Neural cell (in vitro differentiated cells): Measurements from ENCODE around the gene PLSCR2. TPM values are rescaled to one million over a fixed set of nuclear protein-coding genes. Genes with fewer than 3 reads are reported as not detected.

Experiments used
- H2AFZ ChIP-seq: fragments of 200-600, 300-800 bp; sonication (generic), shearing (Covaris generic); 2 replicates; pipeline ENCODE4 v1.6.0; 2014; ENCODE audit warnings: low read depth, mild to moderate bottlenecking, antibody characterized with exemption, low read length, moderate library complexity
- H3F3A ChIP-seq: fragments of 200-600 bp; shearing (Covaris generic); 2 replicates; pipeline ENCODE4 v1.6.1; 2016; ENCODE audit warnings: mild to moderate bottlenecking, moderate library complexity, mixed read lengths, antibody characterized with exemption, low read length; ENCODE audit not compliant: insufficient read depth, poor library complexity, severe bottlenecking
- H3K27ac ChIP-seq: fragments of 200-600, 300-800 bp; sonication (generic), shearing (Covaris generic); 2 replicates; pipeline ENCODE4 v1.5.1; 2014; ENCODE audit warnings: mild to moderate bottlenecking, low read length, moderate library complexity
- H3K27me3 ChIP-seq: fragments of 300-800, 200-600 bp; sonication (generic), shearing (Covaris generic); 2 replicates; pipeline ENCODE4 v1.6.0; 2014; ENCODE audit warnings: mild to moderate bottlenecking, low read depth, low read length, moderate library complexity; ENCODE audit not compliant: insufficient read depth
- H3K36me3 ChIP-seq: fragments of 300-800, 200-600 bp; sonication (generic), shearing (Covaris generic); 2 replicates; pipeline ENCODE4 v1.5.1; 2014; ENCODE audit warnings: mild to moderate bottlenecking, antibody characterized with exemption, low read length, moderate library complexity; ENCODE audit not compliant: insufficient read depth
- H3K4me2 ChIP-seq: fragments of 300-800, 200-600 bp; sonication (generic), shearing (Covaris generic); 2 replicates; pipeline ENCODE4 v1.6.0; 2014; ENCODE audit warnings: mild to moderate bottlenecking, low read length
- H3K4me3 ChIP-seq: fragments of 300-800, 200-600 bp; sonication (generic), shearing (Covaris generic); 2 replicates; pipeline ENCODE4 v1.5.1; 2014; ENCODE audit warnings: mild to moderate bottlenecking, low read length, moderate library complexity
- H3K79me2 ChIP-seq: fragments of 200-600 bp; shearing (Covaris generic); replicated peaks from 2 replicates; pipeline ENCODE4 v1.6.0; 2014; ENCODE audit warnings: mild to moderate bottlenecking, low read length, moderate library complexity; ENCODE audit not compliant: insufficient read depth
- H3K9ac ChIP-seq: fragments of 300-800, 200-600 bp; sonication (generic), shearing (Covaris generic); 2 replicates; pipeline ENCODE4 v1.6.1; 2016; ENCODE audit warnings: mild to moderate bottlenecking, low read length, mixed read lengths
- H3K9me2 ChIP-seq: fragments of 200-600 bp; shearing (Covaris generic); 2 replicates; pipeline ENCODE4 v1.6.1; 2016; ENCODE audit warnings: mild to moderate bottlenecking, low read length, mixed read lengths; ENCODE audit not compliant: insufficient read depth
- H3K9me3 ChIP-seq: fragments of 200-600, 300-800 bp; sonication (generic), shearing (Covaris generic); 2 replicates; pipeline ENCODE4 v1.6.1; 2016; ENCODE audit warnings: mild to moderate bottlenecking, mixed run types, low read length, moderate library complexity, mixed read lengths
- H4K20me1 ChIP-seq: fragments of 200-600 bp; shearing (Covaris generic); 2 replicates; pipeline ENCODE4 v1.6.1; 2016; ENCODE audit warnings: mild to moderate bottlenecking, mixed run types; ENCODE audit not compliant: insufficient read depth
- EP300 ChIP-seq: fragments of 450-650 bp; conservative IDR thresholded peaks from 2 replicates; pipeline ENCODE4 v1.6.1; 2014; ENCODE audit warnings: antibody characterized with exemption, mild to moderate bottlenecking, moderate library complexity; ENCODE audit not compliant: poor library complexity, severe bottlenecking
- EZH2 ChIP-seq: fragments of 200-600, 300-800 bp; shearing (Covaris generic), sonication (generic); IDR thresholded peaks from 2 replicates; pipeline ENCODE4 v1.6.1; 2014; ENCODE audit warnings: antibody characterized with exemption, low read length, borderline replicate concordance, mild to moderate bottlenecking; ENCODE audit not compliant: insufficient read depth, poor library complexity, severe bottlenecking
- MXI1 ChIP-seq: fragments of 450-650 bp; conservative IDR thresholded peaks from 2 replicates; pipeline ENCODE4 v1.6.1; 2014; ENCODE audit warnings: antibody characterized with exemption, mild to moderate bottlenecking; ENCODE audit not compliant: poor library complexity, severe bottlenecking
- POLR2AphosphoS5 ChIP-seq: IDR thresholded peaks from 2 replicates; pipeline ENCODE4 v1.6.1; 2012
- RAD21 ChIP-seq: fragments of 450-650 bp; conservative IDR thresholded peaks from 2 replicates; pipeline ENCODE4 v1.6.1; 2014; ENCODE audit warnings: antibody characterized with exemption, mild to moderate bottlenecking, moderate library complexity
- SMC3 ChIP-seq: fragments of 450-650 bp; conservative IDR thresholded peaks from 2 replicates; pipeline ENCODE4 v1.6.1; 2014; ENCODE audit warnings: antibody characterized with exemption, mild to moderate bottlenecking, moderate library complexity; ENCODE audit not compliant: poor library complexity
- TAF1 ChIP-seq: IDR thresholded peaks from 2 replicates; pipeline ENCODE4 v1.6.1; 2012; ENCODE audit warnings: low read depth
- polyA plus RNA-seq: library from polyadenylated mRNA; depleted of rRNA; stranded (reverse); fragments of >200 nt; gene quantifications from 2 replicates; pipeline ENCODE4 v1.2.3, GENCODE V29; 2014
- TF ChIP-seq, protein P1 (sequence below): IDR thresholded peaks from 2 replicates; pipeline ENCODE4 v1.6.1; 2012; ENCODE audit warnings: borderline replicate concordance
- TF ChIP-seq, protein P2 (sequence below): fragments of 450-650 bp; IDR thresholded peaks from 2 replicates; pipeline ENCODE4 v1.5.1; 2014; ENCODE audit warnings: antibody characterized with exemption, mild to moderate bottlenecking, moderate library complexity; ENCODE audit not compliant: poor library complexity, severe bottlenecking

Gene PLSCR2
- polyA plus RNA-seq, 1 donor from 2014 or later, result not detected

DNA sequence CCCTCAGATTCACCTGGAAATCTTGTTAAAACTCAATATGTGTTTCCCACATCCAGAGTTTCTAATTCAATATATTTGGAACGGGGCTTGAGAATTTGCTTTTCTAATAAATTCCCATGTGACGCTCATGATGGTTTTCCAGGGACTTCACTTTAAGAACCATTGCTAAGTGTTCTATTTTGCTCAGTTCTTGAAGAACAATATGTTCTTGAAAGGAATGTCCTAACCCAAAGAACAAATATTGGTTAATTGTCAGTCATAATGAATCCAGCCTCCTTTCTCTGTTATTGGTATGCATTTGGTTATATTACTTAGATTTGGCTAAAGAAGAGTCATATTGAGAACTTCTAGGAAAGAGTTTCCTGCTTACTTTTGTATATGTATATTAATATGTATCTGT lies 4.4 kb upstream of the PLSCR2 start:
- TF ChIP-seq SMC3, result no peak
- TF ChIP-seq, protein P1, sequence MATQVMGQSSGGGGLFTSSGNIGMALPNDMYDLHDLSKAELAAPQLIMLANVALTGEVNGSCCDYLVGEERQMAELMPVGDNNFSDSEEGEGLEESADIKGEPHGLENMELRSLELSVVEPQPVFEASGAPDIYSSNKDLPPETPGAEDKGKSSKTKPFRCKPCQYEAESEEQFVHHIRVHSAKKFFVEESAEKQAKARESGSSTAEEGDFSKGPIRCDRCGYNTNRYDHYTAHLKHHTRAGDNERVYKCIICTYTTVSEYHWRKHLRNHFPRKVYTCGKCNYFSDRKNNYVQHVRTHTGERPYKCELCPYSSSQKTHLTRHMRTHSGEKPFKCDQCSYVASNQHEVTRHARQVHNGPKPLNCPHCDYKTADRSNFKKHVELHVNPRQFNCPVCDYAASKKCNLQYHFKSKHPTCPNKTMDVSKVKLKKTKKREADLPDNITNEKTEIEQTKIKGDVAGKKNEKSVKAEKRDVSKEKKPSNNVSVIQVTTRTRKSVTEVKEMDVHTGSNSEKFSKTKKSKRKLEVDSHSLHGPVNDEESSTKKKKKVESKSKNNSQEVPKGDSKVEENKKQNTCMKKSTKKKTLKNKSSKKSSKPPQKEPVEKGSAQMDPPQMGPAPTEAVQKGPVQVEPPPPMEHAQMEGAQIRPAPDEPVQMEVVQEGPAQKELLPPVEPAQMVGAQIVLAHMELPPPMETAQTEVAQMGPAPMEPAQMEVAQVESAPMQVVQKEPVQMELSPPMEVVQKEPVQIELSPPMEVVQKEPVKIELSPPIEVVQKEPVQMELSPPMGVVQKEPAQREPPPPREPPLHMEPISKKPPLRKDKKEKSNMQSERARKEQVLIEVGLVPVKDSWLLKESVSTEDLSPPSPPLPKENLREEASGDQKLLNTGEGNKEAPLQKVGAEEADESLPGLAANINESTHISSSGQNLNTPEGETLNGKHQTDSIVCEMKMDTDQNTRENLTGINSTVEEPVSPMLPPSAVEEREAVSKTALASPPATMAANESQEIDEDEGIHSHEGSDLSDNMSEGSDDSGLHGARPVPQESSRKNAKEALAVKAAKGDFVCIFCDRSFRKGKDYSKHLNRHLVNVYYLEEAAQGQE, result no peak
- TF ChIP-seq RAD21, result no peak
- TF ChIP-seq POLR2AphosphoS5, result no peak
- no peak for TF ChIP-seq EP300
- TF ChIP-seq, protein P2, sequence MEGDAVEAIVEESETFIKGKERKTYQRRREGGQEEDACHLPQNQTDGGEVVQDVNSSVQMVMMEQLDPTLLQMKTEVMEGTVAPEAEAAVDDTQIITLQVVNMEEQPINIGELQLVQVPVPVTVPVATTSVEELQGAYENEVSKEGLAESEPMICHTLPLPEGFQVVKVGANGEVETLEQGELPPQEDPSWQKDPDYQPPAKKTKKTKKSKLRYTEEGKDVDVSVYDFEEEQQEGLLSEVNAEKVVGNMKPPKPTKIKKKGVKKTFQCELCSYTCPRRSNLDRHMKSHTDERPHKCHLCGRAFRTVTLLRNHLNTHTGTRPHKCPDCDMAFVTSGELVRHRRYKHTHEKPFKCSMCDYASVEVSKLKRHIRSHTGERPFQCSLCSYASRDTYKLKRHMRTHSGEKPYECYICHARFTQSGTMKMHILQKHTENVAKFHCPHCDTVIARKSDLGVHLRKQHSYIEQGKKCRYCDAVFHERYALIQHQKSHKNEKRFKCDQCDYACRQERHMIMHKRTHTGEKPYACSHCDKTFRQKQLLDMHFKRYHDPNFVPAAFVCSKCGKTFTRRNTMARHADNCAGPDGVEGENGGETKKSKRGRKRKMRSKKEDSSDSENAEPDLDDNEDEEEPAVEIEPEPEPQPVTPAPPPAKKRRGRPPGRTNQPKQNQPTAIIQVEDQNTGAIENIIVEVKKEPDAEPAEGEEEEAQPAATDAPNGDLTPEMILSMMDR, result no peak
- TF ChIP-seq MXI1, result no peak
- no peak for TF ChIP-seq EZH2
- no peak for TF ChIP-seq TAF1
- Histone ChIP-seq H3K9ac (no peak overlapping the region), H2AFZ (no peak overlapping the region), H3F3A (no peaks in the 10 kb centered on the region), H3K4me2 (no peak overlapping the region), H3K79me2 (no peaks in the 10 kb centered on the region), H3K4me3 (no peak overlapping the region), H4K20me1 (no peaks in the 10 kb centered on the region), H3K27me3 (no peaks in the 10 kb centered on the region), H3K9me3 (no peaks in the 10 kb centered on the region), H3K9me2 (no peaks in the 10 kb centered on the region), H3K36me3 (no peaks in the 10 kb centered on the region), H3K27ac (no peak overlapping the region)

DNA sequence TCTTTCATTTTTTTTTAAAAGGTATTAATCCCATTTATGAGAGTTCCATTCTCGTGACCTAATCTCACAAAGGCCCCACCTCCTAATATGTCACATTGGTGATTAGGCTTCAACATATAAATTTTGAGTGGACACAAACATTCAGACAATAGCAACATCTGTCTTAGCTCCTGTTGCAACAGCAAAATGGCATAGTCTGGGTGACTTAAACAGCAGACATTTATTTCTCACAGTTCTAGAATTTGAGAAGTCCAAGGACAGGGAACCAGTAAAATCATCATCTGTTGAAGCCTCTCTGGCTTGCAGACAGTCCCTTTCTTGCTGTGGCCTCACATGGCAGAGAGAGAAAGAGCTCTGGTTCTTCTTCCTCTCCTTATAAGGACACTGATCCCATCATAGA lies 3.2 kb upstream of the PLSCR2 start:
- TF ChIP-seq, protein P2, result no peak
- no peak for TF ChIP-seq EZH2
- TF ChIP-seq EP300, result no peak
- TF ChIP-seq SMC3, result no peak
- no peak overlapping the region for H2AFZ ChIP-seq
- no peaks in the 10 kb centered on the region for H3K27me3 ChIP-seq
- H3K9me2 ChIP-seq, result no peaks in the 10 kb centered on the region
- no peaks in the 10 kb centered on the region for H3K36me3 ChIP-seq
- no peaks in the 10 kb centered on the region for H3K79me2 ChIP-seq
- no peaks in the 10 kb centered on the region for H4K20me1 ChIP-seq
- no peak overlapping the region for H3K4me2 ChIP-seq
- no peaks in the 10 kb centered on the region for H3K9me3 ChIP-seq
- no peak overlapping the region for H3K4me3 ChIP-seq
- no peak overlapping the region for H3K9ac ChIP-seq
- H3F3A ChIP-seq, result no peaks in the 10 kb centered on the region
- H3K27ac ChIP-seq, result no peak overlapping the region
